ENCODE measurements around the gene LRIG1.

DNA sequence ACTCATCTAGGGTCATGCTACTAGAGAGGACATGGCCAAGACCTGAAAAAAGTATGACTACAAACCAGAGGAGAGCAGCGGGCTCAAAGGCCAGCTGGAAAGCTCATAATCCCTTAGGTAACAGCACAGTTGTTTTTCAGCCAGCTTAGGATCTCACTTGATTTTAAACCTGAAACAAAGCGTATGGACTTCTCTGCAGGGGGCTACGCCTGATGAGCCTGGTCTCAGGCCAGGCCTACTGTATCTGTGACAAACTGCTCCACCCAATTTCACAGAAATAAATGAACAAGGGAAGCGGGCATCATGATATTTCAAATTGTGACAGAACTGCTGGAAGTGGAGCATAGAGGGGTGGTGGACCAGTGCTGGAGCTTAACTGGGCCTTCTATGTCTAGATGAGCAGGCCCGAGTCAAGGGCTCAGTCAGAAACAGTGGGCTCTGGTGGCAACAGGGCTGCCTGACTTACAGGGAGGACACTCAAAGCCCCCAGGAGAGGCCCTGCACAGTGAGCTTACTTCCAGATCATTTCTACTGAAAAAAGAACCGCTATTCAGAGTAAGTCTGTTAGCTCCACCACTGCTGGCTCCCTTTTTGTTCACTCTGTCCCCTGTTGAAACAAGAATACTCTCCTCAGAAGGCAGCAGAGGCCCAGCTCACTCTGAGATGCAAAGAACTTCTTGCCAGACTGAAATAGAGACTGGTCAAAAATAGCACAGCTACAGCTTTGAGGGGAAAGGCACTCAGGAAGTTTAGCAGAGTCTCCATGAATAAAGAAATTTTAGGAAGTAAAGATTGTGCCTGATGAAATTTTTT, 47.0 kb downstream of the LRIG1 start:
- TF ChIP-seq POLR2A (IDR thresholded peaks at IDR 0.05; ENCODE audit: low read depth, low read length) = no peak
- TF ChIP-seq NRF1 (conservative IDR thresholded peaks at IDR 0.05; ENCODE audit: low read depth, low read length) = no peak
- TF ChIP-seq SUZ12 (IDR thresholded peaks at IDR 0.05; ENCODE audit: unreplicated experiment) = no peak
- TF ChIP-seq CREB1 (IDR thresholded peaks at IDR 0.05; ENCODE audit: low read depth) = no peak
- no peak for TF ChIP-seq YY1 (IDR thresholded peaks at IDR 0.05; ENCODE audit: low read depth, low read length)
- no peak for TF ChIP-seq RFX5 (IDR thresholded peaks at IDR 0.05; ENCODE audit: low read depth, low read length)
- TF ChIP-seq PAX5 (IDR thresholded peaks at IDR 0.05; ENCODE audit: borderline replicate concordance, low read depth, low read length) = no peak
- no peak for TF ChIP-seq CTCF (IDR thresholded peaks at IDR 0.05 in 2 of 3, conservative IDR thresholded peaks at IDR 0.05 in 1 of 3; ENCODE audit: control insufficient read depth in 2 of 3, extremely low read depth in 1 of 3, insufficient read depth in 1 of 3, low read depth in 3 of 3, low read length in 3 of 3)
- no peak for TF ChIP-seq SREBF2 (IDR thresholded peaks at IDR 0.05; ENCODE audit: low read length)
- TF ChIP-seq, protein P1, sequence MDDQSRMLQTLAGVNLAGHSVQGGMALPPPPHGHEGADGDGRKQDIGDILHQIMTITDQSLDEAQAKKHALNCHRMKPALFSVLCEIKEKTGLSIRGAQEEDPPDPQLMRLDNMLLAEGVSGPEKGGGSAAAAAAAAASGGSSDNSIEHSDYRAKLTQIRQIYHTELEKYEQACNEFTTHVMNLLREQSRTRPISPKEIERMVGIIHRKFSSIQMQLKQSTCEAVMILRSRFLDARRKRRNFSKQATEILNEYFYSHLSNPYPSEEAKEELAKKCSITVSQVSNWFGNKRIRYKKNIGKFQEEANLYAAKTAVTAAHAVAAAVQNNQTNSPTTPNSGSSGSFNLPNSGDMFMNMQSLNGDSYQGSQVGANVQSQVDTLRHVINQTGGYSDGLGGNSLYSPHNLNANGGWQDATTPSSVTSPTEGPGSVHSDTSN (IDR thresholded peaks at IDR 0.05; ENCODE audit: insufficient replicate concordance, low read depth, low read length) = no peak
- TF ChIP-seq SMAD1 (IDR thresholded peaks at IDR 0.05; ENCODE audit: low read depth, partially characterized antibody) = no peak
- TF ChIP-seq BCLAF1 (IDR thresholded peaks at IDR 0.05) = no peak
